GM18909 (cell line): ENCODE measurements around the gene AARSD1.
"Not testable (repeated sequence)": the region's sequence is repeated elsewhere in the genome, so short reads cannot be mapped to it uniquely, and the experiment has no call there.

Source experiments
- ATAC-seq: cut with Tn5 transposase; IDR thresholded peaks from one replicate; pipeline ENCODE4 v1.9.1; 2021; ENCODE audit warnings: mild to moderate bottlenecking; ENCODE audit not compliant: unreplicated experiment, poor library complexity

The AARSD1 gene

DNA sequence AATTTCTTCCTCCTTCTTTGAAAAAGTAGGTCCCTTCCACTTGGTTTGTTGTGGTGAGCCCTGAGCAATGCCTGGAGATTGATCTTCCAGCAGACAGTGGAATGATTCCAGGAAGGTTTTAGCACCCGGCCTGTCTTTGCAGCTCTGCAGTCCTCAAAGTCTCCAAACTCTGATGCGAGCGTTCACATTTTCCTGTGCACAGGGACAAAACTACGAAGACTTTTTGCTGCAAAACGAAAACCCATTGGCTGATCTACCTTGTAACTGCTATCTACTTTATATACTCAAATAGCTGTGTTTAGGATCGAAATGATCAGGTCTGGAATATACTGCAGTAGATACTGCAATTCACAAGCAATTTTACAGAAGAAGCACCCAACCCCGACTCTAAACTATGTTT lies 42.0 kb downstream of the AARSD1 start:
- no peak for ATAC-seq

GRCh38 chr17:42920922-42921321 lies 43.3 kb downstream of the AARSD1 start:
- no peak for ATAC-seq

GRCh38 chr17:42920106-42920900 lies 44.0 kb downstream of the AARSD1 start:
- no peak for ATAC-seq

GRCh38 chr17:42919522-42920077 lies 44.7 kb downstream of the AARSD1 start:
- ATAC-seq: not testable (repeated sequence)

GRCh38 chr17:42918902-42919521 lies 45.2 kb downstream of the AARSD1 start:
- ATAC-seq: no peak

DNA sequence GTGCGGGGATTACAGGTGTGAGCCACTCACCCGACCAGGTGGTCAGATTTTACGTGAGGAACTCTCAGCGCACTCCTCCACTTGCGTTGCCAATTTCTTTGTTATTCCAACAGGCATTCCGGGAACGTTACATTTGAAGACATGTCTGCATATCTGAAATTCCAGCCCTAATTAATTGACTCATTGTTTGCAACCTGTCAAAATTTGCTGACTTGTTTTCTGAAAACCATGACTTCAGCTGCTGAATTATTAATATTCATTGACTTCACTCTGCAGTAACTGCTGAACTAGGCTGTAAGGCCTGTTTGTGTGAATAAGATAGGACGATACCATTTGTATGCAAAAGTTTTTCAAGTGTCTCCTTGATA lies 47.0 kb downstream of the AARSD1 start:
- no peak for ATAC-seq

GRCh38 chr17:42916388-42917235 lies 47.6 kb downstream of the AARSD1 start:
- ATAC-seq: not testable (repeated sequence)

GRCh38 chr17:42915288-42915687 lies 49.0 kb downstream of the AARSD1 start:
- ATAC-seq: not testable (repeated sequence)

GRCh38 chr17:42913981-42914617 lies 50.2 kb downstream of the AARSD1 start:
- no peak for ATAC-seq

GRCh38 chr17:42913522-42913921 lies 50.7 kb downstream of the AARSD1 start:
- ATAC-seq: no peak

DNA sequence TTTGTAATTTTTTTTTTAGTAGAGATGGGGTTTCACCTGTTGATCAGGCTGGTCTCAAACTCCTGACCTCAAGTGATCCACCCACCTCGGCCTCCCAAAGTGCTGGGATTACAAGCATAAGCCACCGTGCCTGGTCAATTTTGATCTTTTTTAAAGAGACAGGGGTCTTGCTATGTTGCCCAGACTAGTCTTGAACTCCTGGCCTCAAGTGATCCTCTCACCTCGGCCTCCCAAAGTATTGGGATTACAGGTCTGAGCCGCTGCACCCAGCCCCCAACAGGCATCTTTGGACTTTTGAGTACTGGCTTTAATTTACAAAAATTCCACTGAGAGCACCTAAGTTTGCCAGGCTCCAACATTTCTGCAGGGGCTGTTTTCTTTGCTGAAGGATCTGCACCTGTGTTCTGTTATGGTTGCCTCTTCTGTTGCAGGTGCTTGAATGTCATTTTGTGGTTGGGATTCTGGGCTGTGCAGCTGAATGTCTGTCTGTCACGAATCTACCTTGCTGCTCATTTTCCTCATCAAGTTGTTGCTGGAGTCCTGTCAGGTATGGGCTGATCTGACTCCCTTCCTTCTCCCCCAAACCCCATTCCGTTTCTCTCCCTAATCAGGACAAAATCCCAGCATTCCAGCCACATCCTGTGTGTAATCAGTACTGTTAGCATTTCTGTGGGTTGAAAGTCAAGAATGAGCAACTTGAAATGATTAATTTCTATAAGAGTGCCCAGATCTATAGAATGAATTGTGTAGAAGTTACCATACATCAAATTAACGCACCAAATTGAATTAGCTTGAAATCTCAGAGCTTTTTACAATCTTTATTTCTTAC lies 55.2 kb downstream of the AARSD1 start:
- no peak for ATAC-seq

GRCh38 chr17:42906772-42907446 lies 57.3 kb downstream of the AARSD1 start:
- ATAC-seq: no peak

- ATAC-seq: no peak
Measured at GRCh38 chr17:42904110-42904469, 60.2 kb downstream of the AARSD1 start.

GRCh38 chr17:42901535-42902229 lies 62.6 kb downstream of the AARSD1 start:
- ATAC-seq: no peak
